Lower lobe of right lung (tissue), 2 donors: ENCODE data around the gene VSX2. TPM values are rescaled to one million over a fixed set of nuclear protein-coding genes. Genes with fewer than 3 reads are reported as not detected.

Experiments used
- ATAC-seq, 2 donors: fragments of 200-7000 bp; cut with Tn5 transposase; one replicate each; pipeline ENCODE4 v1.9.1; 2020 to 2022; ENCODE audit warnings: mild to moderate bottlenecking in 2 of 2, moderate library complexity in 2 of 2
- DNase-seq: peaks from one replicate; pipeline ENCODE4 v3.0.0-alpha.2; 2020
- H3K27ac ChIP-seq: fragments of 200-600 bp; one replicate; pipeline ENCODE4 v1.8.0; 2022
- H3K27me3 ChIP-seq: fragments of 200-600 bp; one replicate; pipeline ENCODE4 v1.8.0; 2022; ENCODE audit warnings: low read depth
- H3K36me3 ChIP-seq: fragments of 200-600 bp; one replicate; pipeline ENCODE4 v1.8.0; 2022; ENCODE audit warnings: mild to moderate bottlenecking
- H3K4me1 ChIP-seq: fragments of 200-600 bp; one replicate; pipeline ENCODE4 v1.8.0; 2022
- H3K4me3 ChIP-seq: fragments of 200-600 bp; one replicate; pipeline ENCODE4 v1.8.0; 2022; ENCODE audit warnings: mild to moderate bottlenecking
- H3K9me3 ChIP-seq: fragments of 200-600 bp; one replicate; pipeline ENCODE4 v1.8.0; 2022
- intact Hi-C: fragments of 100-400 bp; cut with DNase I; formaldehyde crosslinking; loops from one replicate; pipeline ENCODE4 v1.11.0; 2022
- total RNA-seq: library from RNA; stranded (reverse); fragmentation: NEBNext Ultra II Directional; extraction: Animal tissue kit (Norgen Biotek cat#: 25700); gene quantifications from one replicate; pipeline ENCODE4 v1.2.1, GENCODE V29; 2021
- TF ChIP-seq, protein P1 (sequence below): fragments of 200-600 bp; IDR thresholded peaks from one replicate; pipeline ENCODE4 v1.8.0; 2022; ENCODE audit warnings: antibody characterized with exemption, mild to moderate bottlenecking
- donor health status: DM: no; HTN: yes; CAD: no; lungs with severe emphysema.

The VSX2 gene
- total RNA-seq, 1 donor from 2014 or later: not detected

GRCh38 chr14:74246542-74246941 lies 7.3 kb downstream of the VSX2 start:
- no peak overlapping the region for H3K4me3 ChIP-seq
- H3K9me3 ChIP-seq: no peaks in the 10 kb centered on the region
- H3K36me3 ChIP-seq: no peaks in the 10 kb centered on the region
- intact Hi-C loops: no loop called here
- peaks cover 57% of the 10 kb centered on the region for H3K27me3 ChIP-seq
- H3K4me1 ChIP-seq: peaks cover 5% of the 10 kb centered on the region
- no peak overlapping the region for H3K27ac ChIP-seq
- ATAC-seq (no peak), DNase-seq (no peak)
- TF ChIP-seq, protein P1, sequence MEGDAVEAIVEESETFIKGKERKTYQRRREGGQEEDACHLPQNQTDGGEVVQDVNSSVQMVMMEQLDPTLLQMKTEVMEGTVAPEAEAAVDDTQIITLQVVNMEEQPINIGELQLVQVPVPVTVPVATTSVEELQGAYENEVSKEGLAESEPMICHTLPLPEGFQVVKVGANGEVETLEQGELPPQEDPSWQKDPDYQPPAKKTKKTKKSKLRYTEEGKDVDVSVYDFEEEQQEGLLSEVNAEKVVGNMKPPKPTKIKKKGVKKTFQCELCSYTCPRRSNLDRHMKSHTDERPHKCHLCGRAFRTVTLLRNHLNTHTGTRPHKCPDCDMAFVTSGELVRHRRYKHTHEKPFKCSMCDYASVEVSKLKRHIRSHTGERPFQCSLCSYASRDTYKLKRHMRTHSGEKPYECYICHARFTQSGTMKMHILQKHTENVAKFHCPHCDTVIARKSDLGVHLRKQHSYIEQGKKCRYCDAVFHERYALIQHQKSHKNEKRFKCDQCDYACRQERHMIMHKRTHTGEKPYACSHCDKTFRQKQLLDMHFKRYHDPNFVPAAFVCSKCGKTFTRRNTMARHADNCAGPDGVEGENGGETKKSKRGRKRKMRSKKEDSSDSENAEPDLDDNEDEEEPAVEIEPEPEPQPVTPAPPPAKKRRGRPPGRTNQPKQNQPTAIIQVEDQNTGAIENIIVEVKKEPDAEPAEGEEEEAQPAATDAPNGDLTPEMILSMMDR: no peak

GRCh38 chr14:74248017-74248416 lies 8.8 kb downstream of the VSX2 start:
- DNase-seq (no peak), ATAC-seq (no peak)
- Histone ChIP-seq H3K9me3 (no peaks in the 10 kb centered on the region), H3K4me3 (no peak overlapping the region), H3K27me3 (peaks cover 42% of the 10 kb centered on the region), H3K4me1 (peaks cover 6% of the 10 kb centered on the region), H3K36me3 (no peaks in the 10 kb centered on the region), H3K27ac (no peak overlapping the region)
- TF ChIP-seq, protein P1: no peak
- intact Hi-C loops: no loop called here

DNA sequence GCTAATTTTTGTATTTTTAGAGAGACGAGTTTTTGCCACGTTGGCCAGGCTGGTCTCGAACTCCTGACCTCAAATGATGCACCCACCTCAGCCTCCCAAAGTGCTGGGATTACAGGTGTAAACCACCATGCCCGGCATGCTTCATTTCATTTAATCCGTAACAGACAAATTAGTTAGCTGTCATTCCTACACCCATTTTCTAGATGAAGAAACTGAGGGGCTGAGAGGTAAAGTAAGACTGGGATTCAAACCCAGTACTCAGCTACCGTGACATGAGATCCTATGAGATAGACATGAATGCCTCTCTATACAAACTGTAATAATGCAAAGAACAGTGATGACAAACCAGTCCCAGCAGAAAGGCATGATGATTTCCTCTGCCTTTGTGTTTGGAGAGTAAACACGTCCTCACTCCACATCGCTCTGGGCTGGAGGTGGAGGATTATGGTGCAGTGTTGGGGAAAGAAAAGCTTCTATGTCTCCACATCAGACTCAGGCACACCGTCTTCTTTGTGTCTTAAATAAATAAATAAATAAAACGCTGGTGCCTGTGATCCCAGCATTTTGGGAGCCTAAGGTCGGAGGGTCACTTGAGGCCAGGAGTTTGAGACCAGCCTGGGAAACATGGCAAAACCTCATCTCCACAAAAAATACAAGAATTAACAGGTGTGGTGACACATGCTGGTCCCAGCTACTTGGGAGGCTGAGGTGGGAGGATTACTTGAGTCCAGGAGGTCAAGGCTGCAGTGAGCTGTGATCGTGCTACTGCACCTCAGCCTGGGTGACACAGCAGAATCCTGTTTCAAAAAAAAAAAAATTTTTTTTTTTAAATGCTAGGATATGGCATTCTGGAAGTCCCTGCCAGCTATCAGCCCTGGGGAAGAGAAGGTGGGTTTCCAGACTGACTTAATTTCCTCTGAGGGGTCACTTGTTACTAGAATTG lies 10.5 kb downstream of the VSX2 start:
- DNase-seq: no peak
- Histone ChIP-seq H3K27ac (no peak overlapping the region), H3K9me3 (no peaks in the 10 kb centered on the region), H3K4me1 (peaks cover 6% of the 10 kb centered on the region), H3K4me3 (no peak overlapping the region), H3K27me3 (peaks cover 26% of the 10 kb centered on the region), H3K36me3 (no peaks in the 10 kb centered on the region)
- TF ChIP-seq, protein P1: no peak
- ATAC-seq: no peak
- intact Hi-C loops: loop anchor here (10.0 kb wide), 1 partner anchor 135 kb away; no protein-coding TSS in a partner anchor

GRCh38 chr14:74255281-74255680 lies 16.0 kb downstream of the VSX2 start:
- DNase-seq: no peak
- TF ChIP-seq, protein P1: no peak
- Histone ChIP-seq H3K27me3 (peaks cover 9% of the 10 kb centered on the region), H3K36me3 (no peaks in the 10 kb centered on the region), H3K9me3 (no peaks in the 10 kb centered on the region), H3K4me3 (no peak overlapping the region), H3K27ac (no peak overlapping the region), H3K4me1 (peaks cover 22% of the 10 kb centered on the region)
- ATAC-seq: no peak
- intact Hi-C loops: loop anchor here (10.0 kb wide), 1 partner anchor 140 kb away; no protein-coding TSS in a partner anchor

DNA sequence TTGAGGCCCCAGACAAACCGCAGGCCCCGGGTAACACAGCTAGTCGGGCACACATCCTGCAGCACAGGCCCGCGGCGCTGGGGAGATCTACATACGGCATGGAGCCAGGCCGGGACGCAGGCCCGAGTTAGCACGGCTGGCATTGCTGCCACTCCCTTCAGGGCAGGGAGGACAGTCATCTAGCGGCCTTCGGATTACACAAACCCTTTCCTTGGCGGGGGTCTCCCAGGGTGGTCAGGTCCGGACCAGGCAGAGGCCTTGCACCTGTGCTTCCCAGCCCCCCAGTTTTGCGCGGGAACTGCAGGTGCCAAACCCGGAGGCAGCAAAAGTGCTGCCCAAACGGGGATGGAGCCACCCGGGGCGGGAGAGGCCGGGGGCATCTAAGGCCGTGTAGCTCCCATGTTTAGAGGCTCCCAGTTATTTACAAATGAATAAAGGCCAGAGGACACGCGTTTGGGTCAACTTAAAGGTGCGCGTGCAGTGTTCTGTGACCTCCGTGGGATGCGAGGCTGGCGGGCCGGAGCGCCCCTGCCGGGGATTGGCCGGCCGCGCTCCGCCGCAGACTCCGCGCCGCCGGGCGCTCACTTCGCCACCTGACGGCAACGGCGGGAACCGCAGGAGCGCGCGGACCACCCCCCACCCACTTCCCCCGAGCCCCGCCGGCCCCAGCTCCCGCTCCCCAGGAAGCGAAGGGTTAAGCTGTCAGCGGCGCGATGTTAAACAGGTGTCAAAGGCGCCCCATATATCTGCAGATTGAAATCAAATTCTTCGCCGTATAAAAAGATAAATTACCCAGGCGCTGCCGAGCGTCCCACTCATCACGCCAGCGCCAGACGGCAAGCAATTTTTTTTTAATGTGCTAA lies 18.1 kb downstream of the VSX2 start:
- ATAC-seq (peak; percentile 94), DNase-seq (peak; percentile 66)
- intact Hi-C loops: loop anchor here (10.0 kb wide), 1 partner anchor 143 kb away; no protein-coding TSS in a partner anchor
- peak overlapping the region; percentile 68 for H3K4me3 ChIP-seq
- TF ChIP-seq, protein P1: peak; percentile 98
- H3K4me1 ChIP-seq: peaks cover 16% of the 10 kb centered on the region
- H3K27ac ChIP-seq: no peak overlapping the region
- H3K9me3 ChIP-seq: no peaks in the 10 kb centered on the region
- no peaks in the 10 kb centered on the region for H3K36me3 ChIP-seq
- peaks cover 9% of the 10 kb centered on the region for H3K27me3 ChIP-seq
